Measurements from ENCODE around the gene SLC30A4. TPM values are rescaled to one million over a fixed set of nuclear protein-coding genes. Genes with fewer than 3 reads are reported as not detected.

SLC30A4 gene
- total RNA-seq, 4 donors from 2014 or later = 8.2 to 13.1 (median 11.2) TPM

GRCh38 chr15:45543051-45543450, 20.5 kb upstream of the SLC30A4 start:
- TF ChIP-seq CTCF (IDR thresholded peaks at IDR 0.05) = no peak
- TF ChIP-seq EP300 (IDR thresholded peaks at IDR 0.05) = no peak
- TF ChIP-seq POLR2A (IDR thresholded peaks at IDR 0.05) = no peak
- no peak overlapping the region for H3K4me3 ChIP-seq
- no peaks in the 10 kb centered on the region for H3K9me3 ChIP-seq
- no peaks in the 10 kb centered on the region for H3K27me3 ChIP-seq
- H3K27ac ChIP-seq = no peak overlapping the region
- no peaks in the 10 kb centered on the region for H3K4me1 ChIP-seq
- no peaks in the 10 kb centered on the region for H3K36me3 ChIP-seq
- DNase-seq (ENCODE audit: low spot score in 2 of 2) = no peak
- 87 to 91% methylated on average over 3 of the region's 3 CpGs for WGBS, 2 donors

- DNase-seq (ENCODE audit: low spot score in 2 of 2) = no peak
- Histone ChIP-seq H3K27ac (no peak overlapping the region), H3K27me3 (no peaks in the 10 kb centered on the region), H3K4me3 (no peak overlapping the region), H3K36me3 (no peaks in the 10 kb centered on the region), H3K9me3 (no peaks in the 10 kb centered on the region), H3K4me1 (peaks cover 0 to 5% (median 0%) of the 10 kb centered on the region in 4 donors)
- 86 to 88% methylated on average over 1 of the region's 1 CpG for WGBS, 2 donors
- no peak for TF ChIP-seq EP300 (IDR thresholded peaks at IDR 0.05)
- no peak for TF ChIP-seq POLR2A (IDR thresholded peaks at IDR 0.05)
- no peak for TF ChIP-seq CTCF (IDR thresholded peaks at IDR 0.05)
These were observed 18.0 kb upstream of the SLC30A4 start for GRCh38 chr15:45540531-45540930.

GRCh38 chr15:45539680-45540079, 17.1 kb upstream of the SLC30A4 start:
- Histone ChIP-seq H3K27ac (no peak overlapping the region), H3K4me1 (peaks cover 0 to 10% (median 3%) of the 10 kb centered on the region in 4 donors), H3K36me3 (no peaks in the 10 kb centered on the region), H3K9me3 (no peaks in the 10 kb centered on the region), H3K27me3 (no peaks in the 10 kb centered on the region), H3K4me3 (no peak overlapping the region)
- no peak for DNase-seq (ENCODE audit: low spot score in 2 of 2)
- TF ChIP-seq POLR2A (IDR thresholded peaks at IDR 0.05) (no peak), EP300 (IDR thresholded peaks at IDR 0.05) (no peak), CTCF (IDR thresholded peaks at IDR 0.05) (no peak)
- 91 to 93% methylated on average over 3 of the region's 3 CpGs for WGBS, 2 donors

GRCh38 chr15:45536934-45537333, 14.4 kb upstream of the SLC30A4 start:
- TF ChIP-seq EP300 (IDR thresholded peaks at IDR 0.05) (no peak), POLR2A (IDR thresholded peaks at IDR 0.05) (no peak), CTCF (IDR thresholded peaks at IDR 0.05) (no peak)

GRCh38 chr15:45535486-45536042, 13.0 kb upstream of the SLC30A4 start:
- 41 to 59% methylated on average over 2 of the region's 2 CpGs for WGBS, 2 donors
- no peaks in the 10 kb centered on the region for H3K9me3 ChIP-seq
- H3K36me3 ChIP-seq = no peaks in the 10 kb centered on the region
- no peak for TF ChIP-seq EP300 (IDR thresholded peaks at IDR 0.05)
- no peak for TF ChIP-seq POLR2A (IDR thresholded peaks at IDR 0.05)
- TF ChIP-seq CTCF (IDR thresholded peaks at IDR 0.05) = no peak
- H3K27me3 ChIP-seq = no peaks in the 10 kb centered on the region
- H3K4me1 ChIP-seq = peaks cover 0 to 10% (median 3%) of the 10 kb centered on the region in 4 donors
- no peak for DNase-seq (ENCODE audit: low spot score in 2 of 2)
- no peak overlapping the region for H3K4me3 ChIP-seq
- H3K27ac ChIP-seq = peak overlapping the region in 1 of 4 donors; percentile 55

More at GRCh38 chr15:45536934-45537333, 14.4 kb upstream of the SLC30A4 start:
- no peak for DNase-seq (ENCODE audit: low spot score in 2 of 2)
- H3K9me3 ChIP-seq = no peaks in the 10 kb centered on the region
- peaks cover 0 to 10% (median 3%) of the 10 kb centered on the region in 4 donors for H3K4me1 ChIP-seq
- no peaks in the 10 kb centered on the region for H3K27me3 ChIP-seq
- H3K36me3 ChIP-seq = no peaks in the 10 kb centered on the region
- no peak overlapping the region for H3K4me3 ChIP-seq
- no peak overlapping the region for H3K27ac ChIP-seq
- WGBS, 2 donors = 43 to 45% methylated on average over 3 of the region's 3 CpGs

Measured in tibial nerve (tissue), 4 donors.